Activated CD4-positive, alpha-beta T cell treated with anti-CD3 and anti-CD28 coated beads, Interleukin-2, amount 10 ng/mL, durations not matched to agents 24 days and 14 days (primary cell): Measurements from ENCODE around the gene STK11. TPM values are rescaled to one million over a fixed set of nuclear protein-coding genes. Genes with fewer than 3 reads are reported as not detected.

Experiments used
- DNase-seq: peaks from one replicate; pipeline ENCODE4 v3.0.0; 2022
- H3K27ac Mint-ChIP-seq: one replicate; pipeline ENCODE4 v1.8.0; 2022; ENCODE audit warnings: mild to moderate bottlenecking, mixed read lengths
- H3K27me3 Mint-ChIP-seq: one replicate; pipeline ENCODE4 v1.8.0; 2022; ENCODE audit warnings: mixed read lengths
- H3K36me3 Mint-ChIP-seq: one replicate; pipeline ENCODE4 v1.8.0; 2022; ENCODE audit warnings: low read depth, mild to moderate bottlenecking, mixed read lengths
- H3K4me1 Mint-ChIP-seq: one replicate; pipeline ENCODE4 v1.8.0; 2021; ENCODE audit warnings: mixed read lengths
- H3K4me3 Mint-ChIP-seq: one replicate; pipeline ENCODE4 v1.8.0; 2022; ENCODE audit warnings: mild to moderate bottlenecking, moderate library complexity, mixed read lengths
- H3K9me3 Mint-ChIP-seq: one replicate; pipeline ENCODE4 v1.8.0; 2021; ENCODE audit warnings: mixed read lengths
- intact Hi-C: fragments of 100-400 bp; cut with micrococcal nuclease; formaldehyde crosslinking; loops from one replicate; pipeline ENCODE4 v1.15.1; 2023
- total RNA-seq: library from RNA; stranded (reverse); gene quantifications from 2 replicates; pipeline ENCODE4 v1.2.3, GENCODE V29; 2022

STK11 gene
- total RNA-seq, 1 donor from 2014 or later, result 70.9 TPM

DNA sequence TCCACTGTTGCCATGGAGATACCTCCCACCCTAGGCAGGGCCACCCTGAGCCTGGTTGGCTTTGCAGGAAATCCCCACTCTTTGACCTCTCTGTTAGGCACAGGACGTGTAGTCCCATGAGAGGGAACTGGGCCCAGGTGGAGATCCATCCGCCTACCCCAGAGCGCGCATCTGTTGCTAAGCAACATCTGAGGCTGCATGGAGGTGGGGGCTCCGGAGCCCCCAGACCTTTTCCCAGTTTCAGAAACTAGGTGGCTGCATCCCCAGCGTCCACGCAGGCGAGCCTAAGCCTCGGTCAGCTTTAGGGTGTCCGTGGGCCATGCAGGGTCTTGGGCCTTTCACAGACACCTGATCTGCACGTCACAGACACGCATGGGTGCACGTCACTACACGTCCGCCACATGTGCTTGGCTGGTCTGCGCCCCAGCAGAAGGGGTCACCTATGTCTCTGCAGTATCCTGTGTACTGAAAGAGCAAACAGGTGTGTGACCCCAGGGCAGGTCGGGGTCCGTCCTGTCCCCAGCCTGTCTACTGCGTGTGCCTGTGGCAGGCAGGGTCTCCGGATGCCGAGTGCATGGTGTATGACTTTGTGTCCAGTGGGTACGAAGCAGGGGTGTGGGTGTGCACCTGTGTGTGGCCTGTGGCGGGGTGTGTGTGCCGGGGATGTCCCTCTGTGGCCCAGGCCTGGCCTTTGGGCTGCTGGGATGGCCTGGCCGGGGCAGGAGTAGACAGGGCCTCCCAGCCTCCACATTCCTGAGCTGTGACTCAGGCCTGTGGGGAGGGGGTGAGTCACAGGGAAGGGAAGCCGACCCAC lies 59.4 kb downstream of the STK11 start:
- Mint-ChIP-seq H3K27me3 (no peaks in the 10 kb centered on the region), H3K9me3 (no peaks in the 10 kb centered on the region), H3K4me3 (peak overlapping the region; percentile 63), H3K36me3 (peaks cover 3% of the 10 kb centered on the region), H3K27ac (peak overlapping the region; percentile 15), H3K4me1 (peaks cover 35% of the 10 kb centered on the region)
- intact Hi-C loops, result no loop called here
- no peak for DNase-seq

DNA sequence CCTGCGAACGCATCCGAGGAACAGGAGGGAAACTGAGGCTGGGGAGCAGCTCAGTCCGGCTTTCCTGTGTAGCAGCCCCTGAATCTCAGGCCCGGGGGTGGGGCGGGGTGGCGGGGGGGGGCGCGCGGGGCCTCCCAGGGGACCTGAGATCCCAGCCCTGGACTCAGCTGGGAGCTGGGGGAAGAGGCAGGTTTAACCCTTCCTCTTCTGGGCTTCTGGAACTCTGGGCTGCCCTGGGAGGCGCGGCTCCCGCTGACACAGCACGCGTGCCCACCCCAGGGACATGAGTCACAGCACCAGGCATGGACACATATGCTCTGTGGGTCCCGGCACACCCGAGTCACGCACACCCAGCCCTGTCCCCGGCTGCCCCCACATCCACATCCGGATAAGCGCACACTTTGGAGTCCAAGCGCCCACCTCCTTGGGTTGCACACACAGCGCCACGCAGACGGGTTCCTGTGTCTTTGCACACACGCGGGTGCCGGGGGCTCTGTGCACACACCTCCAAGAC lies 60.1 kb downstream of the STK11 start:
- Mint-ChIP-seq H3K27ac (peak overlapping the region; percentile 15), H3K27me3 (no peaks in the 10 kb centered on the region), H3K9me3 (no peaks in the 10 kb centered on the region), H3K4me3 (peak overlapping the region; percentile 71), H3K4me1 (peaks cover 41% of the 10 kb centered on the region), H3K36me3 (peaks cover 8% of the 10 kb centered on the region)
- intact Hi-C loops, result loop anchor here (1.0 kb wide), 1 partner anchor 21 kb away; no protein-coding TSS in a partner anchor
- DNase-seq, result peak; percentile 79

DNA sequence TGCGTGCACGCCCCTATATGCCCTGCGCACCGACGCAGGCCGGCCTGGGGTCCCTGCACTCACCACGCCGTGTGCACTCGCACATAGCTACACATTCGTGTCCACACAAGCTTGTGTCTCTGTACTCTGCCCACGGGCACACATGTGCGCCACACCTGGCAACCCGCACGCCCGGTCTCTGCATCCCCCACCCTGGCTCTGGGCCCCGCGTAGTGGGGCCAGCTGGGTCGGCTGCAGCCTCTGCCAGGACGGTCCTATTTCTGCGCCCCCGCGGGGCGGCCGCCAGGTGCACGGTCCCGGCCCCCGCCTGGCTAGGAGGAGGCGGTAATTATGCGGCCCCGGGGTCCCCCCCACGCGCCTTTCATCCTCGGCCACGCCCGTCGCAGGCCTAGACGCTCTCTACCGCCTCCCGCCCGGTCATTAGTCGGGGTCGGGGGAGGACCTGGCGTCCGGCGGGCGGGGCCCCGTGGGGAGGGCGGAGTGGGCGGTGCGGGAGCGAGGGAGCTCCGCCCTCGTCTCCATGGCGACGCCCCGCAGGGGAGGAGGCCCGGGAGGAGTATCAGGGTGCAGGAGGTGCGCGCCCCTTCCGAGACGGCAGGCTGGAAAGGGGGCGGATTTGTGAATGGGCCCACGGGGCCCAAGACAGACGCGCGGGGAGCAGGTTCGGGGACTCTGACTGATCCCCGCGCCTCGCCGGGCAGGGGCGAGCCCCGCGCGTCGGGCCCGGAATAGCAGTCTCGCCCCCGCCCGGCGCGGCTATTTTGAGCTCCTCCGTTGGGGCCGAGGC lies 60.7 kb downstream of the STK11 start:
- intact Hi-C loops, result loop anchor here (1.0 kb wide), 1 partner anchor 22 kb away; no protein-coding TSS in a partner anchor
- peak; percentile 98 for DNase-seq
- peak overlapping the region; percentile 48 for H3K27ac Mint-ChIP-seq

DNA sequence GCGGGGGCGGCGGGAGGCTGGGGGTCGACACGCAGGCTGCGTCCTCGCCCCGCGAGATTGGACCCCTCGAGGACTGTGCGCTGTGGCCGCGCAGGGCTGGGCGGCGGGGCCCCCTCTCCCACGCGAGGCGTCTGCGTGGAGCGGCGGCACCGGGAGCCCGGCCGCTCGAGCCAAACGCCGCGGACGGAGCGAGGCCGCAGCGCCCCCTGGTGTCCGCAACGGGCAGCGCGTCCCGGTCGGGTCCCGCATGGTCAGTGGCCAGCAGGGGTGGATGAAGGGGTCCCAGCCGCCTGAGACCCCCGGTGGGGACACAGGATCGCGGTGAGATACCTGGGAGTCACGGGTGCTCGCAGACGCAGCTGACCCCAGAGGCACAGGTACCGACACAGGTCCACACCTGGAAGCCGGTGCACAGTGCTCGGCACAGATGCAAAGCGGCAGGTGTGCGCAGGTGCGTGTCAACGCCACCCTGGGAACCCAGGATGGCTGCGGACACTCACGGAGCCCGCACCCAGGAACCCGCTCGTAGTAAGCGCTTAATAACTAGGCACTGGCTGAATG lies 61.4 kb downstream of the STK11 start:
- no peaks in the 10 kb centered on the region for H3K9me3 Mint-ChIP-seq
- no peaks in the 10 kb centered on the region for H3K27me3 Mint-ChIP-seq
- peaks cover 44% of the 10 kb centered on the region for H3K4me1 Mint-ChIP-seq
- H3K4me3 Mint-ChIP-seq, result peak overlapping the region; percentile 71
- intact Hi-C loops, result loop anchor here (1.0 kb wide), 1 partner anchor 23 kb away; no protein-coding TSS in a partner anchor
- peak; percentile 95 for DNase-seq
- peak overlapping the region; percentile 69 for H3K27ac Mint-ChIP-seq
- H3K36me3 Mint-ChIP-seq, result peaks cover 22% of the 10 kb centered on the region

More for the DNA sequence above, 60.7 kb downstream of the STK11 start:
- Mint-ChIP-seq H3K9me3 (no peaks in the 10 kb centered on the region), H3K27me3 (no peaks in the 10 kb centered on the region), H3K4me1 (peaks cover 46% of the 10 kb centered on the region), H3K36me3 (peaks cover 15% of the 10 kb centered on the region), H3K4me3 (peak overlapping the region; percentile 71)

DNA sequence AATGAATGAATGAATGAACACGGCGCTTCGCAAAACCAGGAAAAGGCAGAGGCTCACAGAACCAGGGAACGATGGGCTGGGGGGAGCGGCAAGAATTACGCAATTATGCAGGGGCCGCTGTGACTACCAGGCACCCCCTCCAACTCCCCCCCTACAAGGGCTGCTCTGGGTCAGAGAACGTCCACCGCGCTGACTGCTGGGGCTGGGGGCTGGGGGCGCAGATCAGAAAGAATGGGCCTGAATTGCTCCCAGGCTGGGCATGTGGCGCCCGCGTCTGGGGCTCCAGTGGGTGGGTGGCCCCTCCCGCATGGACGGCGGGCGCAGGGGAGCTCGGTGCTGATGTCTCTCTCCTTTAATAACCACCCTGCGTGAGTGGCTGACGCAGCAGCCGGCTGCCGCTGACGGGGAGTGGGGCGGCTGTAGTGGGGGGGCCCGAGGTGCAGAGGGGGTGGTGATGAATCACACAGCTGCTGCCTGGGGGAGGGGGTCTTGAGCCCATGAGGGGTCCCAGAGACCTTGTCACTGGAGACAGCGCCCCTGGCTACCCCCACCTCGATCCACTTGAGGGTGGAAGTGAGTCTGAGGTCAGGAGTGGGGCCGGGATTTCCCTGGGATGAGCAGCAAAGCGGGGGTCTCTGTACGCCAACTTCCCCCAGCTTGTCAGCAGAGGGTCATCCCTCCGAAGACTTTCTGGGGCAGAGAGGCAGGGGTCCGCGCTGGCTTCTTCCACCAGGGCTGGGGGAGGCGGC lies 62.1 kb downstream of the STK11 start:
- Mint-ChIP-seq H3K36me3 (peaks cover 27% of the 10 kb centered on the region), H3K27me3 (no peaks in the 10 kb centered on the region), H3K9me3 (no peaks in the 10 kb centered on the region), H3K4me3 (peak overlapping the region; percentile 71), H3K4me1 (peaks cover 46% of the 10 kb centered on the region), H3K27ac (peak overlapping the region; percentile 69)
- DNase-seq, result no peak
- intact Hi-C loops, result no loop called here

DNA sequence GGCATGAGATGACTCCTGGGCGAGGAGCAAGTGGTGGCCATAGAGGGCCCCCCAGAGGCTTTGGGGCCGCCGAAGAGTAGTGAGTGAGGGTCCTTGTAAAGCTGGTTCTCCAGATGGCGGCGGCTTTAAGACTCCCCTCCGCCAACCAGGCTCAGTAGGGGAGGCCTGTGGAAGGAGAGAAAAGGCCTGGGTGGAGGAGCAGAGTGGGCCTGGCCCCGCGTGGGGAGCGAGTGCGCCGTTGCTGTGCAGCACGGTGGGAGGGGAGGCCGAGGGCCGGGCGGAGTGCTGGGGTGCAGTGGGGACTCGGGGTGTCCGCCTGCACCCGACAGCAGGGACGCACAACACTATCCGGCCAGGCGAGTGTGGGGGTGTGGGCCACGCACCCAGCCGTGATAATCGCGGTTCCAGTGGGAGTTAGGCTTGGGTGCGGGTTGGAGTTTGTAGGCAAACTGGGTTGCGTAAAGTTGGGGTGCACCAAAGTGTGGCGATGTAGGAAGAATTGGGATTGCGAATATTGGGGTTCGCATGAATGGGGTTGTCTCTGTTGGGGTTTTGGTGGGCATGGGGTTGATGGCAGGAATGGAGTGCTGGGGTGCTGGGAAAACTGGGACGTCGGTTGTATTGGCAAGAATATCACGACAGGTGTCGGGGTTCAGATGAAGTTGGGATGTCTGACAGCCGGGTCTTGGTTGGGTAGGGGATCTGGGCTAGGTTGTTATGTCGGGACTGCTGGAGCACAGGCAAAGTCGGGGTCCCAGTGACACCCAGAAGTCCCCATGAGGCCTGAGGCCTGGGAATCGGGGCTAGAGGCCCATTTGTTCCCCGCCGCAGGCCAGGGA lies 62.9 kb downstream of the STK11 start:
- H3K27ac Mint-ChIP-seq, result peak overlapping the region; percentile 85
- intact Hi-C loops, result loop anchor here (1.0 kb wide), 2 partner anchors 8 to 19 kb away; no protein-coding TSS in a partner anchor
- peaks cover 47% of the 10 kb centered on the region for H3K4me1 Mint-ChIP-seq
- no peaks in the 10 kb centered on the region for H3K9me3 Mint-ChIP-seq
- DNase-seq, result no peak
- peaks cover 34% of the 10 kb centered on the region for H3K36me3 Mint-ChIP-seq
- H3K4me3 Mint-ChIP-seq, result peak overlapping the region; percentile 60
- H3K27me3 Mint-ChIP-seq, result no peaks in the 10 kb centered on the region

DNA sequence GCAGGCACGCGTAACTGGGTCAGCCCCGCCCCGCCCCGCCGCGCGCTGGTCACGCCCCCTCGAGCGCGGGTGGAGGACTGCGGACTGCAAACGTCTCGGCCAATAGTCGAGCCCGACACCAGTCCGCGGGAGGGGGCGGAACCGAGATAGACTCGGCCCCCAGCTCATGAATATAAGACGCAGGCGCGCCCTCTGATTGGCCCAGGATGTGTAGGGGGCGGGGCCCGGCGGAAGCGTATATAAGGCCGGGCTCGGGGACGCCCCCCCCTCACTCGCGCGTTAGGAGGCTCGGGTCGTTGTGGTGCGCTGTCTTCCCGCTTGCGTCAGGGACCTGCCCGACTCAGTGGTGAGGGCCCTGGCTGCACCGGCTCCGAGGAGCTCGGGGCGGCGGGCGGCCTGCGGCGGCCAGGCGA lies 63.5 kb downstream of the STK11 start, which contains the start of gene CIRBP:
TSS of gene CIRBP (plus strand) at position 268 of the 413 bp plus-strand sequence. CDS start 1,602 bp downstream, outside the sequence.
- Mint-ChIP-seq H3K27ac (peak within 1 kb of the TSS; percentile 94), H3K27me3 (no peaks in the 10 kb centered on the region), H3K4me1 (peaks cover 52% of the 10 kb centered on the region), H3K4me3 (peak within 1 kb of the TSS; percentile 95), H3K36me3 (peaks cover 40% of the 10 kb centered on the region), H3K9me3 (no peaks in the 10 kb centered on the region)
- DNase-seq, result peak; percentile 100
- intact Hi-C loops, result loop anchor here (1.0 kb wide), 2 partner anchors 9 to 20 kb away; no protein-coding TSS in a partner anchor

DNA sequence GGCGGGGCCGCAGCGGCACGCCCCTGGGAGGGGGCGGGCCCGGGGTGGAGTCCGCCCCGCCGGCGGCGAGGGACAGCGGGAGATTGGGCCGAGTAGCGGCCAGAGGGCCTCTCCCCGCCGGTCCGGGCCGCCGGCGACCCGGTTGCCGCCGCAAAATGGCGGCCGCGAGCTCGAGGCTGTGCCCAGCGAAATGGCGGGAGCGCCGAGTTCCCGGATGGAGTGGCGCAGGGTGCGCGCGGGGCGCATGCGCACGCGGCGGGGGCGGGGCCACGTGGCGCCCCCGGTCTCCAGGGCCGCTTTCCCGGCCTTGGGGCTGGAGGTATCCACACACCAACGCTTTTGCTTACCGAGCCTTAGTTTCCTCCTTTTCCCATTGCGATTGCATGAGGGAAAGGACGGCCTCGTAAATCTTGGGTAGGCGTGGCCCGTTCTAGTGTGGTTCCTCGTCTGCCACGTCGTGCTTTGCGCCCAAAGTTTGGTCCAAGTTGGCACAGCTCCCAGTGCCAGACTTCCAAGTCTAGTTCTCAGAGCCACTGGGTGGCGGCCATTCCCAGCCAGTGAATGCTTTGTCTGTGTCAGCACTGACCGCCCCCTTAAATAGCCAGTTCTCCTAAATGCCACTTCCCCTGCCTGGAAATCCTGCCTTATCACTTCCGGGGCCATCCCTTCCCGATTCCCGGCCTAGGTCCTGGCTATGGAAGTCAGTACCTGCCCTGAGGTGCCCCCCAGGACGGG lies 64.1 kb downstream of the STK11 start:
- peak overlapping the region; percentile 95 for H3K4me3 Mint-ChIP-seq
- H3K4me1 Mint-ChIP-seq, result peaks cover 54% of the 10 kb centered on the region
- H3K36me3 Mint-ChIP-seq, result peaks cover 43% of the 10 kb centered on the region
- intact Hi-C loops, result loop anchor here (1.0 kb wide), 2 partner anchors 9 to 20 kb away; no protein-coding TSS in a partner anchor
- H3K9me3 Mint-ChIP-seq, result no peaks in the 10 kb centered on the region
- H3K27ac Mint-ChIP-seq, result peak overlapping the region; percentile 94
- DNase-seq, result peak; percentile 96
- H3K27me3 Mint-ChIP-seq, result no peaks in the 10 kb centered on the region

DNA sequence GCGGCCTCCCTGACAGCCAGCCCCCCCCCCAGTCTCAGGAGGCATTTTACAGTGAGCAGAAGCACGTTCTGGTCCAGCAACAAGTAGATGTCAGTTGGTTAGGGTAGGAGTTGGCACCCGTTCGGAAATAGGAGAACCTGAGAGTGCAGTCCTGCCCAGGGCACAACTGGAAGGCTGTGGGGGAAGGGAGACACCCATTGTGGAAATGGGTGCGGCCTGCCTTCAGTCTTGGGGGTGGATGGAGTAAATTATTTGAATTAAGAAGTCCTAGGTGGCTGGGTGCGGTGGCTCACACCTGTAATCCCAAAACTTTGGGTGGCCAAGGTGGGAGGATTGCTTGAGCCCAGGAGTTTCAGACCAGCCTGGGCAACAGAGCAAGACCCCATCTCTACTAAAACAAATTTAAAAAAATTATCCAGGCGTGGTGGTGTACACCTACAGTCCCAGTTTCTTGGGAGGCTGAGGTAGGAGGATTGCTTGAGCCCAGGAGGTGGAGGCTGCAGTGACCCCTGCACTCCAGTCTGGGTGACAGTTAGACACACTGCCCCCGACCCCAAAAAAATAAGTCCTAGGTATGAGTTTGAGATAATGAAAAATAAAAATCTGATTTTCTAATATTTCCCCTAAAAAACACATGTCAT lies 64.8 kb downstream of the STK11 start:
- H3K27ac Mint-ChIP-seq, result peak overlapping the region; percentile 94
- peaks cover 51% of the 10 kb centered on the region for H3K4me1 Mint-ChIP-seq
- peak; percentile 73 for DNase-seq
- H3K4me3 Mint-ChIP-seq, result peak overlapping the region; percentile 95
- H3K27me3 Mint-ChIP-seq, result no peaks in the 10 kb centered on the region
- intact Hi-C loops, result no loop called here
- no peaks in the 10 kb centered on the region for H3K9me3 Mint-ChIP-seq
- peaks cover 45% of the 10 kb centered on the region for H3K36me3 Mint-ChIP-seq

DNA sequence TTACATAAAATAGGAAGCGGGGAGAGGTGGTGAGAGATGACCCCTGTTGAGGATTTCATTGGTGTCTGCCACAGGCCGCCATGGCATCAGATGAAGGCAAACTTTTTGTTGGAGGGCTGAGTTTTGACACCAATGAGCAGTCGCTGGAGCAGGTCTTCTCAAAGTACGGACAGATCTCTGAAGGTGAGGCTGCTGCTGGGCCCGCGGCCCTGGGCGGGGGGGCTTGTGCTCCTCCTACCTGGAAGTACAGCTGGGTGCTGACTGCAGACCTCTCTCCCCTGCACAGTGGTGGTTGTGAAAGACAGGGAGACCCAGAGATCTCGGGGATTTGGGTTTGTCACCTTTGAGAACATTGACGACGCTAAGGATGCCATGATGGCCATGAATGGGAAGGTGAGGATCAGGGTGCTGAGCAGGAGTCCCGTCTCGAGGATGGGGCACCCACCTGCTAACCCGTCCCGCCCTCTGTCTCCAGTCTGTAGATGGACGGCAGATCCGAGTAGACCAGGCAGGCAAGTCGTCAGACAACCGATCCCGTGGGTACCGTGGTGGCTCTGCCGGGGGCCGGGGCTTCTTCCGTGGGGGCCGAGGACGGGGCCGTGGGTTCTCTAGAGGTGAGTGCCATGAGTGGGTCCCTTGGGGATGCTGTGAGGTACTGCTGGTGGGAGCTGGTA lies 65.4 kb downstream of the STK11 start:
- intact Hi-C loops, result no loop called here
- H3K27ac Mint-ChIP-seq, result peak overlapping the region; percentile 94
- H3K9me3 Mint-ChIP-seq, result no peaks in the 10 kb centered on the region
- H3K4me1 Mint-ChIP-seq, result peaks cover 48% of the 10 kb centered on the region
- peak overlapping the region; percentile 95 for H3K4me3 Mint-ChIP-seq
- no peaks in the 10 kb centered on the region for H3K27me3 Mint-ChIP-seq
- H3K36me3 Mint-ChIP-seq, result peaks cover 45% of the 10 kb centered on the region
- DNase-seq, result peak; percentile 67
